LHCN-M2 (cell line): ENCODE results near the gene PEAK1. TPM values are rescaled to one million over a fixed set of nuclear protein-coding genes. Genes with fewer than 3 reads are reported as not detected.

Experiments used
- DNase-seq: peaks from one replicate; pipeline ENCODE4 v3.0.0-alpha.2; 2012; ENCODE audit warnings: low read depth
- total RNA-seq: library from RNA; depleted of rRNA; stranded (reverse); fragments of >200 nt; gene quantifications from 2 replicates; pipeline ENCODE4 v1.2.3, GENCODE V29; 2014

PEAK1 gene
- total RNA-seq, 1 experiment from 2014 or later = 15.0 TPM

DNA sequence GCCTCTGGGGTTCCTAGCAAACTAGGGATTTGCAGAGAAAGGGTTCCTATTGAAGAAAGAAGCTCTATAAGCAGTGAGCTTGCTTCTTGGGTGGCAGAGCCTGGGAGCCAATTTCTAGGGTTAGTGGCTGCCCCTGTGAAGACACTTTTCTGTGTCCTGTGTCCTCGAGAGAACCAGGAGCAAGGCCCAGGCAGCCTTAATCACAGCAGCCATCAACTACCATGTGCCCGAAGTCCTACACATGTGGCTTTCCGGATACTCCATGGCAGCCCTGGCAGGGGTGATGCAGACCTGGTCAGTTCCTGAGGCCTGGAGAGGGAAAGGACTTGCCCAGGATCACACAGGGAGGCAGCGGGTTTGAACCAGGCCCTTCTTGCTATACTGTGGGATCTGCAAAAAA lies 321.3 kb downstream of the PEAK1 start:
- DNase-seq = no peak

DNA sequence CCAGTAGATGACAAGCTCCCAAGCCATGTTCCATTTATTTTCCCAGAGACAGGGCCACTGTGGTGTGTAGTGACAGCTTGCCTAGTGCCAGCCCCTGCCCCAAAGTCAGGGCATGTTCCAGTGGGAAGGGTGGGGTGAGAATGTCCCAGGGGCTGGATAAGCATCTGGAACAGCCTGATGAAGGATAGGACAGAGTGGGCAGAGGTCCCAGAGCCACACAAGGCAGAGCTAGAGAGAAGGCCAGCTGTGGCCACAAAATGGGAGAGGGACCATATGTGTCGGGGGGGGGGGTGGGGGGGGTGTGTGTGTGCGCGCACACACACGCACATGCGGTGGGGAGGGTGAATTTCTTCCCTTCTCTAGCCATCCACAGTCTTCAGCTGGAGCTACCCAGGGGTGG lies 322.0 kb downstream of the PEAK1 start:
- no peak for DNase-seq

GRCh38 chr15:77097248-77097721 lies 322.6 kb downstream of the PEAK1 start:
- DNase-seq = peak; percentile 4

DNA sequence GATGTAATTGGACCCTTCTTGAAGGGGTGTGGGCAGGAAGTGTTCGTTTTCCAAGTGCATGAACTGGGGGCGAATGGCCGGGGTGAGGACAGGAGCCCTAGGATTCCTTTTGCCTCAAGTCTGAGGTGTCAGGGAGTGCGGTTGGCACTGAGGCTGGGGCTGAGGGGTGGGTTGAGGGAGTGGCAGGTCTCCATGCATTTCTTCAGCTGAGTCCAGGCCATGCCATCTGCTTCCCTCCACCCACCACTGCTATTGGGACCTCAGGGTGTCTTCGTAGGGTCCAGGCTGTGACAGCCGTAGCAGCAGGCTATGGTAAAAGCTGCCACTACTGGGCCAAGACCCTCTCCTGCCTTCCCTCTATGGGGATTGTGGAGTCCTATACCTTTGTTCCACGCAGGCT lies 323.4 kb downstream of the PEAK1 start:
- no peak for DNase-seq

- DNase-seq = no peak
These were observed 323.8 kb downstream of the PEAK1 start for GRCh38 chr15:77096138-77096537.

DNA sequence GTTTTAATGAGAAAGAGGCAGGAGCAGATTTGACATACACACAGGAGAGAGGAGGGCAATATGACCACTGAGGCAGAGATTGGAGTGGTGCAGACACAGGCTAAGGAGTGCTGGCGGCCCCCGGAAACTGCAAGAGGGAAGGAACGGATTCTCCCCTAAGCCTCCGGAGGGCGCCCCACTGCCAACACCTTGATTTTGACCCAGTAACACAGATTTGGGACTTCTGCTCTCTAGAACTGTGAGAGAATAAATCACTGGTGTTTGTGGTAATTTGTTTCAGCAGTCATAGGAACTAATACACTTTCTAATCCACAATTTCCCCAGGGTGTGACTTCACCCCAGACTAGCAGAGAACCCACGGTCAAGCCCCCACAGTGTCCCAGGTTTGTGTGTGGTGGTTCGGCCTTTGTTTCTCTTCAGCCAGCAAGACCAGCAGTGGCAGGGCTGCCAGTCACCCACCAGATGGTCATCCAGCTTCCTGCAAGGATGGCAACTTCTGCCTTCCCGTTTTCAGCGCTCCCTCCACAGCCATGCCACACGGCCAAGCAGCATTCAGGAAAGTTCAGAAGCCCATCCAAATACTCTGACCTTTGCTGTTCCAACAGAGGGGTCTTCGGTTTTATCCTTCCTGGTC lies 325.4 kb downstream of the PEAK1 start:
- peak; percentile 6 for DNase-seq

DNA sequence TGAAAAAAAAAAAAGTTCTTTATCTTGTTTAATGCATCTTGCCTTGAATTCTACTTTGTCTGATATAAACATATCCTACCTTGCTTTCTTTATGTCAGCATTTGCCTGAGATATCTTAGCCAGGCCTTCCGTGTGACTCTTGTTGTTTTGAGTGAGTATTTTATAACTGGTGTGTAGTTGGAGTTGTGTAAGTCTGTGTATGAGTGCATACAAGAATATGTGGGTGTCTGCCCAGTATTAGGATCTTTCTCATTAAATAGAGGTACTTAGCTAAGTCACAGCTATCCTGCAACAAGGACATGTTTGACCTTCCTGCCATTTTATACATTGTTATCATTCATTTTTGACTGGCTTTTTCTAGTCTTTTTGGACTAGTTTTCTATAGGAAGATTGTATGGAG lies 326.5 kb downstream of the PEAK1 start:
- DNase-seq = no peak

GRCh38 chr15:77091097-77091496 lies 328.8 kb downstream of the PEAK1 start:
- DNase-seq = no peak

GRCh38 chr15:77087213-77087612 lies 332.7 kb downstream of the PEAK1 start:
- no peak for DNase-seq

GRCh38 chr15:77085297-77085696 lies 334.6 kb downstream of the PEAK1 start:
- peak; percentile 87 for DNase-seq

DNA sequence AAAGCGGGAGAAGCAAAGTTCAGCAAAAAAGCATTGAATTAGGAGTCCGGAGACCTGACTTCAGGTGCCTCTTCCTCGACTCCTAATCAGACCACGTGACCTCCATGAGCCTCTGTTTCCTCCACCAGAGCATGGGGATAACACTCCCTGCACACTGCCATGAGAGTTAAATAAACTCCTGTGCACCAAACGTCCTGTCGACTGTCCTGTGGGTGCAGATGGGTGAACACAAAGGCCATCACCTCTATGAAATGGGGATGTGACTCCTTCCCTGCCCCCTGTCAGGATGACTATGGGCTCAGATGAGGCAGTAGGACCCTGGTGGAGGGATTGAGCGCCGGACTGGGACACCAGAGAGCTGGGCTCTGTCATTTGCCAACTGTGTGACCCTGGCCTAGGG lies 335.5 kb downstream of the PEAK1 start:
- DNase-seq = no peak

DNA sequence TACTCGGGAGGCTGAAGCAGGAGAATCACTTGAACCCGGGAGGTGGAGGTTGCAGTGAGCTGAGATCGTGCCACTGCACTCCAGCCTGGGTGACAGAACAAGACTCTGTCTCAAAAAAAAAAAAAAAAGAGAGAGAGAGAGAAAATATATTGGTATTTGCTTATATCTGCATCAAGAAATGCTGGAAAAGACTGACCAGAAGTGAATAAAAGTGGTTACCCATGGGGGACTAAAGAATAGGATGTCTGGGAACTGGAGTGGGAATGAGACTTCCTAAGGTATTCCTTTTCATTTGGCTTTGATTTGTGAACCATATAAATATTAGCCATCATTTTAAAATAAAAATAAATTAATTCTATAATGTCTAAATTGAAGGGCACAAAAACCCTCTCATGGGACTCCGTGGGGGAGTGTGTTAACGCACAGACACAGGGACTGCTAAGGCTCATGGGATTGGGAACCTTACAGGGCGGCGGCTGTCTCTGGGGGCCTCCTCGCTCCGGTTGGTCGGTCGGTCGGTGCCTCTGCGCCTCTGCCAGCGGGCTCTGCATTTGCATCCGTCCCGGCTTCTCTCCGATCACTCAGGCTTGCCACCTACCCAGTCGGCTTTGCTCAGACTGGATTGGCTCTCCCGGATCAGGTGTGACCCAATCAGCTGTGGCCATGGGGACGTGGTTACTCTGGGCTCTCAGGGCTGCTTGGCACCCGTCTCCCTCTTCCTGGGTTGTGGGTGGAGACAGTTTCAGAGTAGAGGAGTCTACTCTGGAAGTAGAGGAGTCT lies 336.3 kb downstream of the PEAK1 start:
- DNase-seq = no peak

- peak; percentile 65 for DNase-seq
These were observed 337.9 kb downstream of the PEAK1 start for GRCh38 chr15:77081971-77082370.

DNA sequence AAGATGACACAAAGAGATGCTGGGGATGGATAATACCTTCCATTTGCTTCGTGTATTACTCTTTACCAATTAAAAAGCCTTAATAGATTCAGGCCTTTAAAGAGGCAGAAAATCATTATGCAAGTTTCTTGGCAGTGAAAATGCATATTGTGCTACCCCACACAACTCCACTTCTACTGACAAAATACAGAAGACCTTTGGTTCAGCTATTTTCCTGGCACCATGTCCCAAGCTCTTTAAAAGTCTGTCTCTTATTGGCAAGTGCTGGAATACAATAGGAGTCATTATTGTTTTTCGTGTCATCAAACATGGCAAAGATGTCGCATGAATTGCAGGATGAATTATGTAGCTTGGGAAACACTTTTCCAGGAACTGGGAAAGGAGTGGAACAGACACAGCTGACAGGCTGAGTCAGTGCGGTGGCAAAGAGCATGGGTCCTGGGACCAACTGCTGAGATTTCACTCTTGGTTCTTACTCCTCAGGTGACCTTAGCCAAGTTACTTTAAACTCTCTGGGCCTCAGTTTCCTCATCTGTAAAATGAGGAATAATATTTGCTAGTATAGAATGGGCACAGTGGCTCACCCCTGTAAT lies 343.5 kb downstream of the PEAK1 start:
- DNase-seq = no peak

GRCh38 chr15:77075528-77075927 lies 344.4 kb downstream of the PEAK1 start:
- peak; percentile 69 for DNase-seq

- no peak for DNase-seq
These were observed 345.6 kb downstream of the PEAK1 start for GRCh38 chr15:77074350-77074749.

DNA sequence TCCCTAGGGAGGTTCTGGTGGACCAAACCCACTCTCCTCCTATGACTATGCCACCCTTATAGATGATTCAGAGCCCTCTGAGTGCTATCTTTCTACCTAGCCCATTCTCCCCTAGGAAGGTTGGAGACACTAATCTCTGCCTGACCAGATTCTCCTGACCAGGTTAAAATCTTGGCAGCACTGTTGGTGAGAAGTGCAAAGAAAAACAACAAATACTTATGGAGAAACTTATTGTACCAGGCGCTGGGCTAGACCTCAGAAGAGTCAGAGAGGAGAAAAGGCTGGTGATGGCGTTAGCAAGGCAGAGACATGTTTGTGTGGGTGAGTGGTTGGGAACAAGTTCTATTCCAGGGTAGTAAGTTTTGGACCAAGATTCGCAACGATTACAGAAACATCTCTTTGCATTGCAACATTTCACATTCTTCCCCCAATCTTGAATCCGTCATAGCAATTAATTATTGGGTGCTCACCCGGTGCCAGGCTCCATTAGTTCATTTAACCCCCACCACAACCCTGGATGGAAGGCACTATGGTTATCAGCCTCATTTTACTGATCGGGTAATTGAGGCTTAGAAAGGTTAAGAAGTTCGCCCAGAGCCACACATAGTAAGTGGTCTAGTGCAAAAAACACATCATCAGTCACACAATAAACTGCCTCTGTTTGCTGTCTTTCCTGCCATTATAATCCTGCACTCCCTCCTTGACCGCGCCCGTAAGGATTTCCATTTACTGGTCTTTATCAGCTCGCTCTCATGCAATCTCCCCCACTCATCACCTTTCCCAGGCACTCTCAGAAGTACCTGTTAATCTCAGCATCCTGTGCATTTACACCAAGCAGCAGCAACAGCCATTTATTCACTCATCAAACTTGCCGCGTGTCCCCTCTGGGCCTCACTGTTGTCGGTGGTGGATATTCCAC lies 348.3 kb downstream of the PEAK1 start:
- DNase-seq = no peak

DNA sequence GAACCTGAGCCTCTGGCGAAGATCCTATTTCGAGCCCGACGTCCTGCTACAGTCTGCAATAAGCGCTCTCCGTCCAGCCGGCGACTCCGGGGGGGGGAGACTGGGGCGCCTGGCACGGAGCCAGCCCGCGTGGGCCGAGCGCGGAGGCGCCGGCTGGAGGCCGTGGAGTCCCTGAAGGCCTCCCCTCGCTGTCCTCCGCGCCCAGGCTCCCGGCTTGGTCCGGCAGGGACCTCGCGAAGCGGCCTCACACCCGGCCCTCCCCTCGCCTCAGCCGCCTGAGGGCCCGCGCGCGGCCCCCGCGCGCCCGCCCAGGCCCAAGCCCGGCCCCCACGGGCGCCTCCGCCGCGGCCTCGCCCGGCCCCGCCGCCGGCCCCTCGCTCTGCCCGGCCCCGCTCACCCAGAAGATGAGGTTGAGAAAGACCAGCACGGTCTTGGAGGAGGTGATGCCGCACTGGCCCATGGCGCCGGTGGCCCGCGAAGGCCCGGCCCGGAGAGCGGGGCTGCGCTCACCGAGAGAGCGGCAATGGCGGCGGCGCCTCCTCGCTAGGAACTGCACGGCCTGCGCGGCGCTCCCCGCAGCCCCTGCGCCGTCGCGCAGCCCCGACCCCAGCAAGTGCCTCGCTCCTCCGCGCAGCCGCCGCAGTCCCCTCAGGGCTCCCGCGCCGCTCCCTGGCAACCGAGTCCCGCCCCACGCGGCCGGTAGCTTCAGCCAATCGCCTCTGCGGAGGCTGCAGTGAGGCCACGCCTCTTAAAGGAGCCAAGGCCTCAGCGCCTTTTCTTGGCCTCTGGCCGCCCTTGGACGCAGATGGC lies 349.2 kb downstream of the PEAK1 start, which contains the start of gene TSPAN3:
TSPAN3 (minus strand) TSS at position 615 of the 810 bp plus-strand sequence; CDS start at position 460, 155 bp downstream.
- DNase-seq = peak; percentile 88

DNA sequence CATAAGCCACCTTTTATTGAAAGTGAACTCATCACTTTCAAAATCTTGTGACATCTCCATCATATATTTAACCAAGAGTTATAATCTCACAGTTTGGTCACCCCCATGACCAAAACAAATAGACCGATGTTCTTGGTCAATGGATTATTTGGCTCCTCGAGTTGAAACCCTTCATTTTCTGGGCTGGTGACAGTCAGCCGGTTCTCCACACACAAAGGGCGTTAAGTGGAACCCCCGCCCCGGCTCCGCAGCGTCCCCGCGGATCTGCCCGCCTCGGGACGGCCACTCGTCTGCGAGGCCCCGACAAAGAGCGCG lies 349.8 kb downstream of the PEAK1 start:
- DNase-seq = no peak

GRCh38 chr15:77069521-77070121 lies 350.3 kb downstream of the PEAK1 start:
- DNase-seq = peak; percentile 63
